Erythroblast (primary cell): ENCODE measurements around the gene ATP6V0C.
A peak's percentile ranks its signal among the peaks of the same experiment; 100 is the strongest.
"Not testable (repeated sequence)": the region's sequence is repeated elsewhere in the genome, so short reads cannot be mapped to it uniquely, and the experiment has no call there.

Experiments used
- DNase-seq, 2 experiments: peaks; one replicate each; lab custom pipeline; 2025; lab: John Stamatoyannopoulos, UW
- GATA1 ChIP-seq: IDR thresholded peaks from 2 replicates; pipeline ENCODE4 v1.6.1; 2011; ENCODE audit warnings: low read depth, mild to moderate bottlenecking, control low read depth, low read length, moderate library complexity
- POLR2A ChIP-seq: IDR thresholded peaks from 2 replicates; pipeline ENCODE4 v1.6.1; 2011; ENCODE audit warnings: mild to moderate bottlenecking, low read length

The ATP6V0C gene

GRCh38 chr16:2471653-2472487 is 41.9 kb upstream of the ATP6V0C start:
- no peak for DNase-seq
- TF ChIP-seq GATA1, result no peak
- TF ChIP-seq POLR2A, result peak; percentile 31

GRCh38 chr16:2472488-2472864 is 41.3 kb upstream of the ATP6V0C start:
- TF ChIP-seq GATA1 (no peak), POLR2A (no peak)
- no peak for DNase-seq

GRCh38 chr16:2472885-2473445 is 40.8 kb upstream of the ATP6V0C start:
- TF ChIP-seq POLR2A (no peak), GATA1 (no peak)
- DNase-seq, result no peak

GRCh38 chr16:2473446-2473926 is 40.3 kb upstream of the ATP6V0C start:
- TF ChIP-seq GATA1 (no peak), POLR2A (no peak)
- no peak for DNase-seq

GRCh38 chr16:2473999-2474876 is 39.5 kb upstream of the ATP6V0C start:
- TF ChIP-seq GATA1 (no peak), POLR2A (peak; percentile 45)
- peak; percentile 74 to 85 for DNase-seq

GRCh38 chr16:2474877-2475412 is 38.8 kb upstream of the ATP6V0C start, which contains the start of gene TBC1D24:
TBC1D24 (plus strand) TSS chr16:2475127; CDS start chr16:2496149, 21,022 bp downstream.
- TF ChIP-seq POLR2A (no peak), GATA1 (no peak)
- DNase-seq, result peak; percentile 89 to 93

GRCh38 chr16:2475413-2476344 is 38.1 kb upstream of the ATP6V0C start:
- TF ChIP-seq POLR2A, result no peak
- TF ChIP-seq GATA1, result no peak
- DNase-seq, result peak; percentile 56 to 67

- TF ChIP-seq POLR2A, result no peak
- no peak for DNase-seq
Measured at GRCh38 chr16:2476345-2476720, 37.4 kb upstream of the ATP6V0C start.

- no peak for DNase-seq
- TF ChIP-seq GATA1 (no peak), POLR2A (no peak)
Measured at GRCh38 chr16:2476741-2477140, 37.0 kb upstream of the ATP6V0C start.

GRCh38 chr16:2477327-2477726 is 36.4 kb upstream of the ATP6V0C start:
- no peak for DNase-seq

GRCh38 chr16:2478279-2478678 is 35.5 kb upstream of the ATP6V0C start:
- DNase-seq, result peak; percentile 39 to 47
- no peak for TF ChIP-seq POLR2A
- no peak for TF ChIP-seq GATA1

More at GRCh38 chr16:2477327-2477726, 36.4 kb upstream of the ATP6V0C start:
- TF ChIP-seq POLR2A (no peak), GATA1 (no peak)

- not testable (repeated sequence) for DNase-seq
Measured at GRCh38 chr16:2479996-2480395, 33.8 kb upstream of the ATP6V0C start.
